Gastroesophageal sphincter (tissue), 3 donors: ENCODE data around the gene MEF2D.

Experiments used
- POLR2AphosphoS5 ChIP-seq: sonication (generic); formaldehyde crosslinking; IDR thresholded peaks from one replicate; pipeline ENCODE4 v1.6.1; 2017; ENCODE audit warnings: antibody characterized with exemption
- TF ChIP-seq, protein P1 (sequence below), 4 experiments: fragments of 200-600 bp in 2 of 4; fragments of 450-650 bp in 2 of 4; sonication (generic) in 1 of 4; IDR thresholded peaks; one replicate each; pipeline ENCODE4 v1.5.1; 2017 to 2019; ENCODE audit warnings: antibody characterized with exemption in 4 of 4, mild to moderate bottlenecking in 2 of 4, moderate library complexity in 2 of 4

DNA sequence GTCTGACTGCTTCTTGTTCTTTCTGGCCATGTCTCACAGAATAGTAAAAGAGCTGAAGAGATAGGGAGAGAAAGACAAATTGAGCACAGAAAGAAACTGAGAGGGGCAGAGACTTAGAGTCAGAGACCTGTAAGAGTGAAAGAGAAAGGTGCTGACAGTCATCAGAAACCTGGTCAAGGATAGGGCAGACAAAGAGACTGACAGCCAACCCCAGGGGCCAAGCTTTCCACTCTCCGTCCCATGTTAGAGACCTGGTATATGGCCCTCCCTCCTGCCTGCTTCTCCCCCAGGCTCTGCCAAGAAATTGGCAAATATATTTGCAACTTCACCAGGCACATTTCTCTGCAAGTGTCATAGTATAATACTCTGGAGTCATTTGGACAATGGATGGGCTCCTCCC lies 67.0 kb downstream of the MEF2D start:
- no peak for TF ChIP-seq POLR2AphosphoS5
- TF ChIP-seq, protein P1, sequence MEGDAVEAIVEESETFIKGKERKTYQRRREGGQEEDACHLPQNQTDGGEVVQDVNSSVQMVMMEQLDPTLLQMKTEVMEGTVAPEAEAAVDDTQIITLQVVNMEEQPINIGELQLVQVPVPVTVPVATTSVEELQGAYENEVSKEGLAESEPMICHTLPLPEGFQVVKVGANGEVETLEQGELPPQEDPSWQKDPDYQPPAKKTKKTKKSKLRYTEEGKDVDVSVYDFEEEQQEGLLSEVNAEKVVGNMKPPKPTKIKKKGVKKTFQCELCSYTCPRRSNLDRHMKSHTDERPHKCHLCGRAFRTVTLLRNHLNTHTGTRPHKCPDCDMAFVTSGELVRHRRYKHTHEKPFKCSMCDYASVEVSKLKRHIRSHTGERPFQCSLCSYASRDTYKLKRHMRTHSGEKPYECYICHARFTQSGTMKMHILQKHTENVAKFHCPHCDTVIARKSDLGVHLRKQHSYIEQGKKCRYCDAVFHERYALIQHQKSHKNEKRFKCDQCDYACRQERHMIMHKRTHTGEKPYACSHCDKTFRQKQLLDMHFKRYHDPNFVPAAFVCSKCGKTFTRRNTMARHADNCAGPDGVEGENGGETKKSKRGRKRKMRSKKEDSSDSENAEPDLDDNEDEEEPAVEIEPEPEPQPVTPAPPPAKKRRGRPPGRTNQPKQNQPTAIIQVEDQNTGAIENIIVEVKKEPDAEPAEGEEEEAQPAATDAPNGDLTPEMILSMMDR (IDR thresholded peaks at IDR 0.05): no peak
